SJSA1 (cell line): ENCODE results near the gene TCF7L1. TPM values are rescaled to one million over a fixed set of nuclear protein-coding genes. Genes with fewer than 3 reads are reported as not detected.

Source experiments
- total RNA-seq: library from RNA; depleted of rRNA; stranded (reverse); fragments of >200 nt; shearing (Covaris generic); gene quantifications from 2 replicates; pipeline ENCODE4 v1.2.3, GENCODE V29; 2014; rRNA removed

Gene TCF7L1
- total RNA-seq, 1 experiment from 2014 or later, result 0.68 TPM

Other genes with a start within 250 kb of the TCF7L1 start
- gene TMSB10, start 227.7 kb upstream of the TCF7L1 start, total RNA-seq, result 10,548 and 13,048 TPM in 2 replicates
- 60.9 and 117 TPM in 2 replicates for gene KCMF1, start 162.2 kb upstream of the TCF7L1 start, total RNA-seq
- 103 and 120 TPM in 2 replicates for gene TGOLN2, start 194.6 kb downstream of the TCF7L1 start, total RNA-seq
- gene RETSAT, start 221.1 kb downstream of the TCF7L1 start, total RNA-seq, result 40.7 and 55.8 TPM in 2 replicates
- 13.7 and 22.3 TPM in 2 replicates for gene ELMOD3, start 221.4 kb downstream of the TCF7L1 start, total RNA-seq